Upper lobe of left lung (tissue), 6 donors: ENCODE data around the gene TRIM29. TPM values are rescaled to one million over a fixed set of nuclear protein-coding genes. Genes with fewer than 3 reads are reported as not detected.

Experiments used
- ATAC-seq, 2 donors: fragments of 200-7000 bp; cut with Tn5 transposase; one replicate each; pipeline ENCODE4 v1.9.1; 2022; ENCODE audit warnings: mild to moderate bottlenecking in 2 of 2, moderate library complexity in 2 of 2; ENCODE audit not compliant: low FRiP score in 2 of 2
- DNase-seq, 2 donors: peaks; one replicate each; pipeline ENCODE4 v3.0.0-alpha.2; 2019 to 2020
- H3K27ac ChIP-seq, 4 donors: fragments of 200-600 bp; sonication (generic); one replicate each; pipeline ENCODE4 v1.5.1; 2016 to 2019
- H3K27me3 ChIP-seq, 4 donors: fragments of 200-600 bp; sonication (generic); one replicate each; pipeline ENCODE4 v1.5.1; 2017 to 2019
- H3K36me3 ChIP-seq, 4 donors: fragments of 200-600 bp; sonication (generic); one replicate each; pipeline ENCODE4 v1.5.1; 2016 to 2019
- H3K4me1 ChIP-seq, 4 donors: fragments of 200-600 bp; sonication (generic); one replicate each; pipeline ENCODE4 v1.5.1; 2018 to 2019
- H3K4me3 ChIP-seq, 4 donors: fragments of 200-600 bp; sonication (generic); one replicate each; pipeline ENCODE4 v1.5.1; 2017 to 2019; ENCODE audit warnings: mild to moderate bottlenecking in 2 of 4, moderate library complexity in 1 of 4
- H3K9me3 ChIP-seq, 4 donors: fragments of 200-600 bp; sonication (generic); one replicate each; pipeline ENCODE4 v1.5.1; 2018 to 2019
- CTCF ChIP-seq, 6 experiments: fragments of 450-650 bp in 4 of 6; fragments of 200-600 bp in 2 of 6; sonication (generic) in 2 of 6; IDR thresholded peaks; one replicate each; pipeline ENCODE4 v1.5.1; 2016 to 2019; ENCODE audit warnings: antibody characterized with exemption in 6 of 6
- EP300 ChIP-seq, 4 donors: sonication (generic); formaldehyde crosslinking; IDR thresholded peaks; one replicate each; pipeline ENCODE4 v1.5.1; 2017; ENCODE audit warnings: antibody characterized with exemption in 4 of 4, control low read depth in 2 of 4
- POLR2A ChIP-seq, 4 donors: fragments of 450-650 bp; IDR thresholded peaks; one replicate each; pipeline ENCODE4 v1.5.1; 2016 to 2017; ENCODE audit warnings: antibody characterized with exemption in 4 of 4, mild to moderate bottlenecking in 2 of 4
- POLR2AphosphoS5 ChIP-seq, 2 donors: sonication (generic); formaldehyde crosslinking; IDR thresholded peaks; one replicate each; pipeline ENCODE4 v1.5.1; 2017; ENCODE audit warnings: antibody characterized with exemption in 2 of 2
- WGBS, 2 donors: methylation state at CpG; one replicate each; pipeline ENCODE4 v1.1.5; 2017 to 2018; 5-methylcytosine and 5-hydroxymethylcytosine counted together
- total RNA-seq, 6 donors: library from RNA; depleted of rRNA in 4 of 6; stranded (reverse); fragments of >200 nt in 4 of 6; gene quantifications; one replicate each; pipeline versions ENCODE4 v1.1.0 to v1.2.1, GENCODE V29; 2016 to 2021
- donor health status: DM: no; HTN: no; CAD: no; lungs with moderate emphysema.
- donor health status: DM: no; HTN: yes; CAD: no; lungs with severe emphysema.

The TRIM29 gene
- total RNA-seq, 6 donors from 2014 or later, result 2.3 to 36.7 (median 8.4) TPM

- DNase-seq (no peak), ATAC-seq (no peak)
- Histone ChIP-seq H3K4me1 (no peaks in the 10 kb centered on the region), H3K27ac (no peak overlapping the region), H3K9me3 (no peaks in the 10 kb centered on the region), H3K4me3 (no peak overlapping the region), H3K36me3 (no peaks in the 10 kb centered on the region), H3K27me3 (no peaks in the 10 kb centered on the region)
- WGBS, 2 donors, result 34 to 82% methylated on average over 5 to 10 of the region's 10 CpGs
- TF ChIP-seq EP300 (IDR thresholded peaks at IDR 0.05) (no peak), CTCF (IDR thresholded peaks at IDR 0.05) (no peak), POLR2A (IDR thresholded peaks at IDR 0.05) (no peak), POLR2AphosphoS5 (IDR thresholded peaks at IDR 0.05) (no peak)
These were observed 40.1 kb downstream of the TRIM29 start for GRCh38 chr11:120097721-120098385.

- DNase-seq (no peak), ATAC-seq (no peak)
- Histone ChIP-seq H3K4me3 (no peak overlapping the region), H3K36me3 (no peaks in the 10 kb centered on the region), H3K27ac (no peak overlapping the region), H3K4me1 (no peaks in the 10 kb centered on the region), H3K27me3 (no peaks in the 10 kb centered on the region), H3K9me3 (no peaks in the 10 kb centered on the region)
- TF ChIP-seq EP300 (IDR thresholded peaks at IDR 0.05) (no peak), CTCF (IDR thresholded peaks at IDR 0.05) (no peak), POLR2A (IDR thresholded peaks at IDR 0.05) (no peak), POLR2AphosphoS5 (IDR thresholded peaks at IDR 0.05) (no peak)
- WGBS, 2 donors, result 53 to 60% methylated on average over 15 of the region's 15 CpGs
These were observed 41.3 kb downstream of the TRIM29 start for GRCh38 chr11:120096369-120097191.

GRCh38 chr11:120095516-120095915 is 42.4 kb downstream of the TRIM29 start:
- Histone ChIP-seq H3K27me3 (no peaks in the 10 kb centered on the region), H3K4me3 (no peak overlapping the region), H3K9me3 (no peaks in the 10 kb centered on the region), H3K4me1 (no peaks in the 10 kb centered on the region), H3K27ac (no peak overlapping the region), H3K36me3 (no peaks in the 10 kb centered on the region)
- no peak for TF ChIP-seq CTCF (IDR thresholded peaks at IDR 0.05)
- no peak for TF ChIP-seq POLR2A (IDR thresholded peaks at IDR 0.05)
- no peak for TF ChIP-seq POLR2AphosphoS5 (IDR thresholded peaks at IDR 0.05)
- TF ChIP-seq EP300 (IDR thresholded peaks at IDR 0.05), result no peak
- DNase-seq (no peak), ATAC-seq (no peak)
- 67 to 88% methylated on average over 3 of the region's 3 CpGs for WGBS, 2 donors

GRCh38 chr11:120091701-120092100 is 46.2 kb downstream of the TRIM29 start:
- Histone ChIP-seq H3K4me1 (no peaks in the 10 kb centered on the region), H3K9me3 (no peaks in the 10 kb centered on the region), H3K27ac (no peak overlapping the region), H3K4me3 (no peak overlapping the region), H3K36me3 (no peaks in the 10 kb centered on the region), H3K27me3 (no peaks in the 10 kb centered on the region)
- ATAC-seq (no peak), DNase-seq (no peak)
- 58 to 83% methylated on average over 5 of the region's 5 CpGs for WGBS, 2 donors
- TF ChIP-seq CTCF (IDR thresholded peaks at IDR 0.05), result no peak
- TF ChIP-seq POLR2AphosphoS5 (IDR thresholded peaks at IDR 0.05), result no peak
- no peak for TF ChIP-seq POLR2A (IDR thresholded peaks at IDR 0.05)
- TF ChIP-seq EP300 (IDR thresholded peaks at IDR 0.05), result no peak
